Measurements from ENCODE around the gene HYPK. TPM values are rescaled to one million over a fixed set of nuclear protein-coding genes. Genes with fewer than 3 reads are reported as not detected.
"Not testable (repeated sequence)": the region's sequence is repeated elsewhere in the genome, so short reads cannot be mapped to it uniquely, and the experiment has no call there.

HYPK gene
- polyA plus RNA-seq, 1 donor from 2014 or later, result 5.0 TPM

DNA sequence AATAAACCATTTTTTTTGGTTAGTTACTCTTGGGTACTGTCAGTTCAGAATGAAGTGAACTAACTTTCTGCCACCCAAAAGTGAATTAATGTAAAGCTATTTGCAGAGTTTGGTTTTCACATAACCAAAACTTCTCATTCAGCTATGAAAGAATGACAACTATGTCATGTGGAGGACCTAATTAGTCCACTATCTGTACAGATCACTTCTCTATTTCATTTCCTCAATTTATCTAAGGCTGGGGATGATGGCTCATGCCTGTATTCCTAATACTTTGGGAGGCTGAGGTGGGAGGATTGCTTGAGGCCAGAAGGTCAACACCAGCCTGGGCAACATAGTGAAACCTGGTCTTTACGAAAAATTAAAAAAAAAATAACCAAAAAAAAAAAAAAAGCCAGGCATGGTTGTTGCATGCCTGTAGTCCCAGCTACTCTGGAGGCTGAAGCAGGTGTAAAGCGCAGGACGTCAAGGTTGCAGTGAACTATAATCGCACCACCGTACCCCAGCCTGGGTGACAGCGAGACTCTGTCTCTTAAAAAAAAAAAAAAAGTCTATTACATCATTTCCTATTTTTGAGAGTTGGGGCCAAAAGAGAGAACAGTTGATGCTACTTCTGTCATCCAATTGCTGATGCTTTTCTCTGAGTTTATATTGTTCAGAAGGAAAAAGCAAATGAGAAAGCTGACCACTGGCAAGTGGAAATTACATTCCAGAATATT is 8.7 kb downstream of the HYPK start:
- H3K36me3 ChIP-seq (ENCODE audit: insufficient read depth, low read length), result peaks cover 13% of the 10 kb centered on the region
- H4K20me1 ChIP-seq (ENCODE audit: insufficient read depth), result no peaks in the 10 kb centered on the region
- no peak overlapping the region for H3K4me2 ChIP-seq (ENCODE audit: low read length)
- no peak overlapping the region for H3K27ac ChIP-seq (ENCODE audit: low read length)
- no peak overlapping the region for H2AFZ ChIP-seq (ENCODE audit: low read depth, low read length)
- no peaks in the 10 kb centered on the region for H3K9me2 ChIP-seq (ENCODE audit: insufficient read depth, low read length)
- H3K79me2 ChIP-seq (replicated peaks; ENCODE audit: insufficient read depth, low read length), result no peaks in the 10 kb centered on the region
- H3F3A ChIP-seq (ENCODE audit: insufficient read depth, low read length, poor library complexity, severe bottlenecking), result no peaks in the 10 kb centered on the region
- no peaks in the 10 kb centered on the region for H3K9me3 ChIP-seq (ENCODE audit: low read length)
- no peaks in the 10 kb centered on the region for H3K27me3 ChIP-seq (ENCODE audit: insufficient read depth, low read depth, low read length)
- H3K4me3 ChIP-seq (ENCODE audit: low read length), result no peak overlapping the region
- TF ChIP-seq, protein P1, sequence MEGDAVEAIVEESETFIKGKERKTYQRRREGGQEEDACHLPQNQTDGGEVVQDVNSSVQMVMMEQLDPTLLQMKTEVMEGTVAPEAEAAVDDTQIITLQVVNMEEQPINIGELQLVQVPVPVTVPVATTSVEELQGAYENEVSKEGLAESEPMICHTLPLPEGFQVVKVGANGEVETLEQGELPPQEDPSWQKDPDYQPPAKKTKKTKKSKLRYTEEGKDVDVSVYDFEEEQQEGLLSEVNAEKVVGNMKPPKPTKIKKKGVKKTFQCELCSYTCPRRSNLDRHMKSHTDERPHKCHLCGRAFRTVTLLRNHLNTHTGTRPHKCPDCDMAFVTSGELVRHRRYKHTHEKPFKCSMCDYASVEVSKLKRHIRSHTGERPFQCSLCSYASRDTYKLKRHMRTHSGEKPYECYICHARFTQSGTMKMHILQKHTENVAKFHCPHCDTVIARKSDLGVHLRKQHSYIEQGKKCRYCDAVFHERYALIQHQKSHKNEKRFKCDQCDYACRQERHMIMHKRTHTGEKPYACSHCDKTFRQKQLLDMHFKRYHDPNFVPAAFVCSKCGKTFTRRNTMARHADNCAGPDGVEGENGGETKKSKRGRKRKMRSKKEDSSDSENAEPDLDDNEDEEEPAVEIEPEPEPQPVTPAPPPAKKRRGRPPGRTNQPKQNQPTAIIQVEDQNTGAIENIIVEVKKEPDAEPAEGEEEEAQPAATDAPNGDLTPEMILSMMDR (IDR thresholded peaks at IDR 0.05; ENCODE audit: poor library complexity, severe bottlenecking), result no peak
- TF ChIP-seq MXI1 (conservative IDR thresholded peaks at IDR 0.05; ENCODE audit: poor library complexity, severe bottlenecking) (no peak), EP300 (conservative IDR thresholded peaks at IDR 0.05; ENCODE audit: poor library complexity, severe bottlenecking) (no peak), SMC3 (conservative IDR thresholded peaks at IDR 0.05; ENCODE audit: poor library complexity) (no peak), EZH2 (IDR thresholded peaks at IDR 0.05; ENCODE audit: borderline replicate concordance, insufficient read depth, low read length, poor library complexity, severe bottlenecking) (no peak), POLR2AphosphoS5 (IDR thresholded peaks at IDR 0.05) (no peak), TAF1 (IDR thresholded peaks at IDR 0.05; ENCODE audit: low read depth) (no peak), RAD21 (conservative IDR thresholded peaks at IDR 0.05) (no peak)
- TF ChIP-seq, protein P2, sequence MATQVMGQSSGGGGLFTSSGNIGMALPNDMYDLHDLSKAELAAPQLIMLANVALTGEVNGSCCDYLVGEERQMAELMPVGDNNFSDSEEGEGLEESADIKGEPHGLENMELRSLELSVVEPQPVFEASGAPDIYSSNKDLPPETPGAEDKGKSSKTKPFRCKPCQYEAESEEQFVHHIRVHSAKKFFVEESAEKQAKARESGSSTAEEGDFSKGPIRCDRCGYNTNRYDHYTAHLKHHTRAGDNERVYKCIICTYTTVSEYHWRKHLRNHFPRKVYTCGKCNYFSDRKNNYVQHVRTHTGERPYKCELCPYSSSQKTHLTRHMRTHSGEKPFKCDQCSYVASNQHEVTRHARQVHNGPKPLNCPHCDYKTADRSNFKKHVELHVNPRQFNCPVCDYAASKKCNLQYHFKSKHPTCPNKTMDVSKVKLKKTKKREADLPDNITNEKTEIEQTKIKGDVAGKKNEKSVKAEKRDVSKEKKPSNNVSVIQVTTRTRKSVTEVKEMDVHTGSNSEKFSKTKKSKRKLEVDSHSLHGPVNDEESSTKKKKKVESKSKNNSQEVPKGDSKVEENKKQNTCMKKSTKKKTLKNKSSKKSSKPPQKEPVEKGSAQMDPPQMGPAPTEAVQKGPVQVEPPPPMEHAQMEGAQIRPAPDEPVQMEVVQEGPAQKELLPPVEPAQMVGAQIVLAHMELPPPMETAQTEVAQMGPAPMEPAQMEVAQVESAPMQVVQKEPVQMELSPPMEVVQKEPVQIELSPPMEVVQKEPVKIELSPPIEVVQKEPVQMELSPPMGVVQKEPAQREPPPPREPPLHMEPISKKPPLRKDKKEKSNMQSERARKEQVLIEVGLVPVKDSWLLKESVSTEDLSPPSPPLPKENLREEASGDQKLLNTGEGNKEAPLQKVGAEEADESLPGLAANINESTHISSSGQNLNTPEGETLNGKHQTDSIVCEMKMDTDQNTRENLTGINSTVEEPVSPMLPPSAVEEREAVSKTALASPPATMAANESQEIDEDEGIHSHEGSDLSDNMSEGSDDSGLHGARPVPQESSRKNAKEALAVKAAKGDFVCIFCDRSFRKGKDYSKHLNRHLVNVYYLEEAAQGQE (IDR thresholded peaks at IDR 0.05; ENCODE audit: borderline replicate concordance), result no peak
- H3K9ac ChIP-seq (ENCODE audit: low read length), result no peak overlapping the region

DNA sequence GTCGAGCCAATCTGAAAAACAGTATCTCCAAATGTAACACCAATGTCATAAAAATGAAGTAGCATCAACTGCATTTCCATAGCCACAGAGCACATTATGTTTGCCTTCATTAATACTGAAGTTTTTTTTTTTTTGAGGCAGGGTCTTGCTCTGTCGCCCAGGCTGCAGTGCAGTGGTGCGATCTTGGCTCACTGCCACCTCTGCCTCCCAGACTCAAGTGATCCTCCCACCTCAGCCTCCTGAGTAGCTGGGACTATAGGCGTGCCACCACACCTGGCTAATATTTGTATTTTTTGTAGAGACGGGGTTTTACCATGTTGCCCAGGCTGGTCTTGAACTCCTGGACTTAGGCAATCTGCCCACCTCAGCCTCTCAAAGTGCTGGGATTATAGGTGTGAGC is 14.7 kb downstream of the HYPK start:
- not testable (repeated sequence) for H3K36me3 ChIP-seq (ENCODE audit: insufficient read depth, low read length); H3K79me2 ChIP-seq (replicated peaks; ENCODE audit: insufficient read depth, low read length); H3K27me3 ChIP-seq (ENCODE audit: insufficient read depth, low read depth, low read length); H3F3A ChIP-seq (ENCODE audit: insufficient read depth, low read length, poor library complexity, severe bottlenecking); H3K4me3 ChIP-seq (ENCODE audit: low read length); H3K9me3 ChIP-seq (ENCODE audit: low read length); H3K27ac ChIP-seq (ENCODE audit: low read length); H3K9ac ChIP-seq (ENCODE audit: low read length); H4K20me1 ChIP-seq (ENCODE audit: insufficient read depth); H2AFZ ChIP-seq (ENCODE audit: low read depth, low read length); H3K9me2 ChIP-seq (ENCODE audit: insufficient read depth, low read length); H3K4me2 ChIP-seq (ENCODE audit: low read length)

All from neural cell (in vitro differentiated cells).